Panc1 (cell line): ENCODE data around the gene MACIR. TPM values are rescaled to one million over a fixed set of nuclear protein-coding genes. Genes with fewer than 3 reads are reported as not detected.

ENCODE experiments used
- ATAC-seq: fragments of 200-7000 bp; cut with Tn5 transposase; 2 replicates; pipeline ENCODE4 v1.9.1; 2020; ENCODE audit warnings: mild to moderate bottlenecking, moderate library complexity
- BruUV-seq: library from RNA; stranded (reverse); fragments of 400-500 nt; replicated peaks from 2 replicates; lab custom pipeline; 2021; lab: Mats Ljungman, UMichigan
- CTCF ChIA-PET: fragments of 300-600 bp; sonication (Branson Sonifier 250); formaldehyde crosslinking; loops from one replicate; lab custom pipeline; 2022; ENCODE audit warnings: antibody characterized with exemption; lab: Charles Lee
- POLR2A ChIA-PET: fragments of 300-600 bp; sonication (Branson Sonifier 250); formaldehyde crosslinking; loops from one replicate; lab custom pipeline; 2022; ENCODE audit warnings: antibody characterized with exemption; lab: Charles Lee
- DNase-seq: peaks from one replicate; pipeline ENCODE4 v3.0.0-alpha.2; 2010; ENCODE audit warnings: low read depth, low spot score
- H3K27ac ChIP-seq: 2 replicates; pipeline ENCODE4 v1.5.1; 2011; ENCODE audit warnings: mild to moderate bottlenecking, low read length, inconsistent platforms
- H3K27me3 ChIP-seq: fragments of 200-500 bp; sonication (Bioruptor generic); 2 replicates; pipeline ENCODE4 v1.6.0; 2014; ENCODE audit warnings: low read length, inconsistent platforms; ENCODE audit not compliant: control insufficient read depth, insufficient read depth
- H3K36me3 ChIP-seq: fragments of 200-500 bp; sonication (Bioruptor generic); 2 replicates; pipeline ENCODE4 v1.5.1; 2014; ENCODE audit warnings: inconsistent platforms, mild to moderate bottlenecking, low read length, moderate library complexity; ENCODE audit not compliant: control insufficient read depth, insufficient read depth
- H3K4me1 ChIP-seq: 2 replicates; pipeline ENCODE4 v1.5.1; 2011; ENCODE audit warnings: inconsistent platforms, mild to moderate bottlenecking, low read length, moderate library complexity; ENCODE audit not compliant: control insufficient read depth, insufficient read depth
- H3K4me3 ChIP-seq, 2 experiments: 2 replicates each; pipeline ENCODE4 v1.5.1; 2011 to 2012; ENCODE audit warnings: low read depth in 2 of 2, low read length in 2 of 2, mild to moderate bottlenecking in 2 of 2, inconsistent platforms in 1 of 2, moderate library complexity in 1 of 2
- H3K9me3 ChIP-seq: fragments of 200-500 bp; sonication (Bioruptor generic); 2 replicates; pipeline ENCODE4 v1.5.1; 2014; ENCODE audit warnings: low read depth, mild to moderate bottlenecking, inconsistent platforms, low read length, moderate library complexity; ENCODE audit not compliant: control insufficient read depth, insufficient read depth
- POLR2AphosphoS5 ChIP-seq: IDR thresholded peaks from 2 replicates; pipeline ENCODE4 v1.6.1; 2012; ENCODE audit warnings: mild to moderate bottlenecking, low read depth, low read length, moderate library complexity
- SIN3A ChIP-seq: IDR thresholded peaks from 2 replicates; pipeline ENCODE4 v1.6.1; 2012; ENCODE audit warnings: low read depth, mild to moderate bottlenecking, low read length, moderate library complexity, borderline replicate concordance; ENCODE audit not compliant: insufficient read depth
- TCF7L2 ChIP-seq: IDR thresholded peaks from 2 replicates; pipeline ENCODE4 v1.6.1; 2011; ENCODE audit warnings: mild to moderate bottlenecking, low read depth, low read length, inconsistent platforms
- in situ Hi-C: cut with HindIII; loops from 2 replicates; pipeline ENCODE4 v1.10.0; 2016; ENCODE audit warnings: low sequenced_read_pairs, low pct_unique_long_range_greater_than_20kb
- intact Hi-C: fragments of 100-400 bp; cut with micrococcal nuclease; formaldehyde crosslinking; loops from one replicate; pipeline ENCODE4 v1.10.0; 2022; ENCODE audit not compliant: unreplicated experiment
- total RNA-seq: library from RNA; stranded (reverse); gene quantifications from one replicate; pipeline ENCODE4 v1.2.1, GENCODE V29; 2021; ENCODE audit not compliant: unreplicated experiment
- TF ChIP-seq, protein P1 (sequence below), 2 experiments: IDR thresholded peaks; 2 replicates each; pipeline ENCODE4 v1.6.1; 2011 to 2012; ENCODE audit warnings: low read depth in 2 of 2, control low read depth in 1 of 2, low read length in 1 of 2, mild to moderate bottlenecking in 1 of 2, moderate library complexity in 1 of 2; ENCODE audit not compliant: insufficient read depth in 1 of 2
- TF ChIP-seq, protein P2 (sequence below): fragments of 450-650 bp; IDR thresholded peaks from 2 replicates; pipeline ENCODE4 v1.5.1; 2017; ENCODE audit warnings: mild to moderate bottlenecking

Gene MACIR
- total RNA-seq, 1 experiment from 2014 or later = 11.0 TPM

DNA sequence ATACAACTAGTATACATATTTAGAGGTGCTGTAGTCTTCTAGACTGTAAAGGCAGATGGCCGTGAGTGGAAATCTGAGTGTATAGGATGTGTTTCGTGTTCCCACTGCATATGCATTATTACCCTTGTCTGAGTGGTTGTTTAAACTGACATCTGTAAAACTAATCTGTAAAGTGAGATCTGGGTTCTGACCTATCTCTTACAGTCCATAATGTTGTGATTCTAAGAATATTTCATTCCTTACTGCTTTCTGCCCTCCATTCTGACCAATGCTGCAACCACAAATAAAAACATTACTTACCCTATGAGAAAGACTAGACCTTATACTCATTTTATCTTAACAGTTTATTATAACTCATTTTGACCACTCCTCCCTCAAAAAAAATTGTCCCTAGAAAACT is 47.6 kb upstream of the MACIR start:
- no peak overlapping the region for H3K27ac ChIP-seq
- no peak for ATAC-seq
- BruUV-seq = no TSS peak
- no peak overlapping the region for H3K4me3 ChIP-seq
- intact Hi-C loops (no loop called here), in situ Hi-C loops (no loop called here)
- no peaks in the 10 kb centered on the region for H3K9me3 ChIP-seq
- TF ChIP-seq, protein P1, sequence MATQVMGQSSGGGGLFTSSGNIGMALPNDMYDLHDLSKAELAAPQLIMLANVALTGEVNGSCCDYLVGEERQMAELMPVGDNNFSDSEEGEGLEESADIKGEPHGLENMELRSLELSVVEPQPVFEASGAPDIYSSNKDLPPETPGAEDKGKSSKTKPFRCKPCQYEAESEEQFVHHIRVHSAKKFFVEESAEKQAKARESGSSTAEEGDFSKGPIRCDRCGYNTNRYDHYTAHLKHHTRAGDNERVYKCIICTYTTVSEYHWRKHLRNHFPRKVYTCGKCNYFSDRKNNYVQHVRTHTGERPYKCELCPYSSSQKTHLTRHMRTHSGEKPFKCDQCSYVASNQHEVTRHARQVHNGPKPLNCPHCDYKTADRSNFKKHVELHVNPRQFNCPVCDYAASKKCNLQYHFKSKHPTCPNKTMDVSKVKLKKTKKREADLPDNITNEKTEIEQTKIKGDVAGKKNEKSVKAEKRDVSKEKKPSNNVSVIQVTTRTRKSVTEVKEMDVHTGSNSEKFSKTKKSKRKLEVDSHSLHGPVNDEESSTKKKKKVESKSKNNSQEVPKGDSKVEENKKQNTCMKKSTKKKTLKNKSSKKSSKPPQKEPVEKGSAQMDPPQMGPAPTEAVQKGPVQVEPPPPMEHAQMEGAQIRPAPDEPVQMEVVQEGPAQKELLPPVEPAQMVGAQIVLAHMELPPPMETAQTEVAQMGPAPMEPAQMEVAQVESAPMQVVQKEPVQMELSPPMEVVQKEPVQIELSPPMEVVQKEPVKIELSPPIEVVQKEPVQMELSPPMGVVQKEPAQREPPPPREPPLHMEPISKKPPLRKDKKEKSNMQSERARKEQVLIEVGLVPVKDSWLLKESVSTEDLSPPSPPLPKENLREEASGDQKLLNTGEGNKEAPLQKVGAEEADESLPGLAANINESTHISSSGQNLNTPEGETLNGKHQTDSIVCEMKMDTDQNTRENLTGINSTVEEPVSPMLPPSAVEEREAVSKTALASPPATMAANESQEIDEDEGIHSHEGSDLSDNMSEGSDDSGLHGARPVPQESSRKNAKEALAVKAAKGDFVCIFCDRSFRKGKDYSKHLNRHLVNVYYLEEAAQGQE (IDR thresholded peaks at IDR 0.05; ENCODE audit: insufficient read depth in 1 of 2, low read depth in 2 of 2, low read length in 1 of 2) = no peak
- TF ChIP-seq POLR2AphosphoS5 = no peak
- TF ChIP-seq, protein P2, sequence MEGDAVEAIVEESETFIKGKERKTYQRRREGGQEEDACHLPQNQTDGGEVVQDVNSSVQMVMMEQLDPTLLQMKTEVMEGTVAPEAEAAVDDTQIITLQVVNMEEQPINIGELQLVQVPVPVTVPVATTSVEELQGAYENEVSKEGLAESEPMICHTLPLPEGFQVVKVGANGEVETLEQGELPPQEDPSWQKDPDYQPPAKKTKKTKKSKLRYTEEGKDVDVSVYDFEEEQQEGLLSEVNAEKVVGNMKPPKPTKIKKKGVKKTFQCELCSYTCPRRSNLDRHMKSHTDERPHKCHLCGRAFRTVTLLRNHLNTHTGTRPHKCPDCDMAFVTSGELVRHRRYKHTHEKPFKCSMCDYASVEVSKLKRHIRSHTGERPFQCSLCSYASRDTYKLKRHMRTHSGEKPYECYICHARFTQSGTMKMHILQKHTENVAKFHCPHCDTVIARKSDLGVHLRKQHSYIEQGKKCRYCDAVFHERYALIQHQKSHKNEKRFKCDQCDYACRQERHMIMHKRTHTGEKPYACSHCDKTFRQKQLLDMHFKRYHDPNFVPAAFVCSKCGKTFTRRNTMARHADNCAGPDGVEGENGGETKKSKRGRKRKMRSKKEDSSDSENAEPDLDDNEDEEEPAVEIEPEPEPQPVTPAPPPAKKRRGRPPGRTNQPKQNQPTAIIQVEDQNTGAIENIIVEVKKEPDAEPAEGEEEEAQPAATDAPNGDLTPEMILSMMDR = no peak
- no peak for TF ChIP-seq TCF7L2
- no peak for TF ChIP-seq SIN3A
- ChIA-PET CTCF (no interaction called here), POLR2A (no interaction called here)
- no peaks in the 10 kb centered on the region for H3K4me1 ChIP-seq
- DNase-seq = no peak
- no peaks in the 10 kb centered on the region for H3K36me3 ChIP-seq
- no peaks in the 10 kb centered on the region for H3K27me3 ChIP-seq

DNA sequence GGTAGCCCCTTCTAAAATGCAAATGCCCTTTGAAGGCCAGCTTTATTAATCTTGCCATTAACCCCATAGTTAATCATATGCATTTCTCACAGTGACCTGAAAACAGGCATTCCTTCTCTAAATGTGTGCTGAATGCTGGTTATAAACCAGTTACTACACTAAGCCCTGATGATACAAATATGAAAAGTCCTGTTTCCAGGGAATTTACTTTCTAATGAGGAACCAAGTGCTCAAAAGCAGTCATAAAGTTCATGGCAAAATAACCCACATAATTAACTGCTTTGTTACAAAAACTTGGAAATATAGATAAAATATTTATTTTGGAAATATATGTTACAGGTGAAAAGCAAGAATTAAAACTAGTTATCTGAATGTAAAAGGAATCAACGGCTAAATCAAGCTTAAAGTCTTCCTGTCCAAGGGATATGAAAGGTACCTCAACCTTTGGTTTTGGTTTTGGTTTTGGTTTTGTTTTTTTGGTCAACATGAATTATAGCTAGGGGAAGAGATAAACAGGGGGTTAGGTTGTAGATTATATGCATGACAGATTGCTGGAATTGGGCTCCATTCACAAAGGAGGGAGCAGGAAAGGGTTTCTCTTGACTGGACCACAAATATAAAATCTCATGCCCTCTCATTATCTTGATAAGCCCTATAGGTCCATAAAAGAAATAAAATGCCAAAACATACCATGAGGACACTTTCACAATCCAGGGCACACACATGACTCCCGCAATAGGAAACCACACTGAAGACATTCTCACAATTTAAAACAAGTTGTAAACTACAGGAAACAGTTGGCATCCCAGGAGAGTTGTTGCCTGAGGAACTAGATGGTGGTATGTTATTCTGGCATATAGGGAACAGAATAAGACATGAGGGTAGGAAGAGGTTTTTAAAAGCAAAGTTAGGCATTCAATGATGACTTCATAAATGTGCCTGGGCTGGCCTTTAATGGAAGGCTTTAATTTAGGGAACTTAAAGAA is 46.7 kb upstream of the MACIR start:
- Histone ChIP-seq H3K36me3 (no peaks in the 10 kb centered on the region), H3K4me1 (no peaks in the 10 kb centered on the region), H3K9me3 (no peaks in the 10 kb centered on the region), H3K27me3 (no peaks in the 10 kb centered on the region), H3K27ac (no peak overlapping the region), H3K4me3 (no peak overlapping the region)
- POLR2A ChIA-PET = interaction anchor here (0.6 kb wide), 1 partner anchor 72 kb away, joined by 6 read pairs; no protein-coding TSS in a partner anchor
- no TSS peak for BruUV-seq
- intact Hi-C loops = no loop called here
- no peak for TF ChIP-seq SIN3A
- TF ChIP-seq, protein P1 (IDR thresholded peaks at IDR 0.05; ENCODE audit: insufficient read depth in 1 of 2, low read depth in 2 of 2, low read length in 1 of 2) = no peak
- TF ChIP-seq, protein P2 = no peak
- TF ChIP-seq POLR2AphosphoS5 = no peak
- no peak for TF ChIP-seq TCF7L2
- CTCF ChIA-PET = no interaction called here
- DNase-seq (no peak), ATAC-seq (no peak)
- in situ Hi-C loops = no loop called here
